Chondrocyte (in vitro differentiated cells): ENCODE measurements around the gene IFT122. TPM values are rescaled to one million over a fixed set of nuclear protein-coding genes. Genes with fewer than 3 reads are reported as not detected.
A peak's percentile ranks its signal among the peaks of the same experiment; 100 is the strongest.
"Not testable (repeated sequence)": the region's sequence is repeated elsewhere in the genome, so short reads cannot be mapped to it uniquely, and the experiment has no call there.

Experiments used
- DNase-seq: peaks from one replicate; pipeline ENCODE4 v3.0.0; 2021; ENCODE audit warnings: mixed read lengths, low spot score
- H3K27ac Mint-ChIP-seq: one replicate; pipeline ENCODE4 v1.8.0; 2021; ENCODE audit warnings: mild to moderate bottlenecking, moderate library complexity, mixed read lengths; ENCODE audit not compliant: unreplicated experiment
- H3K27me3 Mint-ChIP-seq: 2 replicates; pipeline ENCODE4 v1.8.0; 2021; ENCODE audit warnings: low read depth, mixed read lengths
- H3K36me3 Mint-ChIP-seq: 2 replicates; pipeline ENCODE4 v1.8.0; 2021; ENCODE audit warnings: low read depth, mixed read lengths
- H3K4me1 Mint-ChIP-seq: 2 replicates; pipeline ENCODE4 v1.8.0; 2021; ENCODE audit warnings: low read depth, mild to moderate bottlenecking, mixed read lengths
- H3K4me3 Mint-ChIP-seq: one replicate; pipeline ENCODE4 v1.8.0; 2021; ENCODE audit warnings: mild to moderate bottlenecking, moderate library complexity, mixed read lengths; ENCODE audit not compliant: unreplicated experiment
- H3K9me3 Mint-ChIP-seq: 2 replicates; pipeline ENCODE4 v1.8.0; 2021; ENCODE audit warnings: low read depth, mixed read lengths
- CTCF ChIP-seq: fragments of 200-600 bp; sonication (generic); IDR thresholded peaks from 2 replicates; pipeline ENCODE4 v1.5.0; 2021; ENCODE audit warnings: antibody characterized with exemption, mild to moderate bottlenecking, moderate library complexity
- total RNA-seq: library from RNA; stranded (reverse); gene quantifications from 3 replicates; pipeline ENCODE4 v1.2.1, GENCODE V29; 2021

Gene IFT122
- total RNA-seq, 1 donor from 2014 or later: 16.2 TPM

DNA sequence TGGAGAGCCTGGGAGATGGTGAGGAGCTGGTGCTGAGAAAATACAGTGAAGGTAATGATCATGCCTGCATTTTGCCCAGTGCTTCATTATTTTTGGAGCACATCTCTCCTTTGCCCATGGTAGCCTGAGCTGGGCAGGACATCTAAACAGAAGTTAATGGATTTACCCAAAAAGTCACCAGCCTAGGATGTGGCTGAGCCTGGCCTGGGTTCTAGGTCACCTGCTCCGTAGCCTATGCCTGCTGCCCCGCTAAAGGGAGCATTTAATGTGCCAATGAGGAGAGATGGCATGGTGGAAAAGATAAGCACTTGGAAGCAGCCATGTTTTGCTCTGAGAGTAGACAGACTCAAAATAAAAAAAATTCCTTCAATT lies 46.6 kb downstream of the IFT122 start:
- peaks cover 8% of the 10 kb centered on the region for H3K36me3 Mint-ChIP-seq
- H3K27ac Mint-ChIP-seq: peak overlapping the region; percentile 85
- no peak overlapping the region for H3K4me3 Mint-ChIP-seq
- peaks cover 34% of the 10 kb centered on the region for H3K4me1 Mint-ChIP-seq
- H3K9me3 Mint-ChIP-seq: no peaks in the 10 kb centered on the region
- no peak for DNase-seq
- H3K27me3 Mint-ChIP-seq: no peaks in the 10 kb centered on the region
- TF ChIP-seq CTCF: no peak

- no peak for TF ChIP-seq CTCF
- H3K4me1 Mint-ChIP-seq: peaks cover 36% of the 10 kb centered on the region
- H3K36me3 Mint-ChIP-seq: peaks cover 8% of the 10 kb centered on the region
- peak overlapping the region; percentile 51 for H3K27ac Mint-ChIP-seq
- H3K27me3 Mint-ChIP-seq: no peaks in the 10 kb centered on the region
- no peak for DNase-seq
- H3K4me3 Mint-ChIP-seq: no peak overlapping the region
- H3K9me3 Mint-ChIP-seq: no peaks in the 10 kb centered on the region
Measured at GRCh38 chr3:129487183-129487867, 47.3 kb downstream of the IFT122 start.

DNA sequence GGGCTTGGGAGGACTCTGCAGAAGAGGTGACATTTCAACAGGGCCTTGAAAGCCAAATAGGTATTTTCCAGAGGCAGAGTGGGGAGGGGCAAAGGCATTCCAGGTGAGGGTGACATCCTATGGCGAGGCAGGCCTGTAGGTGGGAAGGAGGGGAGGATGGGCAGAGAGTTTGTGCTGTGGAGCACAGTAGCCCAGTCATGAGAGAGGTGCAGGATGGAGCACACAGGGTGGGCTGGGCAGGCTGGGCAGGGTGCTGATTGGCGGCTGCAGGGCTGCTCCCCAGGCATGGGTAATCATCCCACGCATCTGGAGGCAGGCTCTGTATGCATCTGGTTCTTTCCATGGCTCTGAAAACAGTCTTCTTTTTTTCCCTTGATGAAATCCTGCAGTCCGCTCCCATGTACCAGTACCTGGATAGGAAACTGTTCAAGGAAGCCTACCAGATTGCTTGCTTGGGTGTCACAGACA lies 47.9 kb downstream of the IFT122 start:
- peaks cover 36% of the 10 kb centered on the region for H3K4me1 Mint-ChIP-seq
- not testable (repeated sequence) for DNase-seq, H3K9me3 Mint-ChIP-seq, H3K36me3 Mint-ChIP-seq, H3K27me3 Mint-ChIP-seq, H3K4me3 Mint-ChIP-seq
- peak overlapping the region; percentile 51 for H3K27ac Mint-ChIP-seq

GRCh38 chr3:129489258-129489657 lies 49.2 kb downstream of the IFT122 start:
- DNase-seq, H3K4me3 Mint-ChIP-seq, H3K27me3 Mint-ChIP-seq, H3K9me3 Mint-ChIP-seq, H3K36me3 Mint-ChIP-seq: not testable (repeated sequence)
- Mint-ChIP-seq H3K4me1 (peaks cover 37% of the 10 kb centered on the region), H3K27ac (peak overlapping the region; percentile 3)

DNA sequence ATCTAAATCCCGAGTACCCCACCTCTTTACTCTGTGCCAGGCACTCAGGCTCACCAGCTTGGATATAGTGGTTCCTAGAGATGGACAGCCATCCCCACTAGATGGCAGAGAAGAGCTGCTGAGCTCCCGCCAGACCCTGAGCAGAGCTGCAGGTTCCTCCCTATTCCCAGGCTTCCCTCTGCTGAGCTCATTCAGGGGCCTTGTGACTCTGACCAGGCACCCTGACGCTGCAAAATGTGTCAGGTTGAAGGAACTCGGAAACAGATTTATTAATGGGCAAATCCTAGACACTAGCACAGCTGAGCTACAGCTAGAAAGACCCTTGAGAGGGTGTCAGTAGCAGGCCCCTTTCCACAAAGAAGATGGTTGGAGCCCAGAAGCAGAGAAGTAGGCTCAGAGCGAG lies 50.2 kb downstream of the IFT122 start:
- Mint-ChIP-seq H3K4me1 (peaks cover 45% of the 10 kb centered on the region), H3K27ac (peak overlapping the region; percentile 96), H3K27me3 (no peaks in the 10 kb centered on the region), H3K9me3 (no peaks in the 10 kb centered on the region), H3K36me3 (peaks cover 7% of the 10 kb centered on the region), H3K4me3 (no peak overlapping the region)
- TF ChIP-seq CTCF: peak; percentile 97
- DNase-seq: no peak

DNA sequence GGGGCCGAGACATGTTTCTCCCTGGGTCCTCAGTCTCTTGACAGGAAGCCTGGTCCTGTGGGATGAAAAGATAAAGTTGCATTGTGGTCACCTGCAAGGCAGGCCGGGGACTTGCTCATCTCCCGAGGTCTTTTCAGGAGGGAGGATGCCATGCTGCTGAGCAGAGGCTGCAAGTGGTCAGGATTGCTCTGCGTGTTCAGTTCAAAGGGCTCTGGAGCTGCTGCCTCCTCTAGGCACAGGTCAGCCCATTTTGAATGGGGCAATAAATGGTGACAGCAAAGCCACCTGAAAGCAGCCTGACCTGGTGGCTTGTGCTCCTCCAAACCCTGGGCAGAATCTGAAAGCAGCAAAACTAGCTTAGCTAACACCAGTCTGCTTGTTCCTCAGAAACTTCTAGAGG lies 51.1 kb downstream of the IFT122 start:
- Mint-ChIP-seq H3K27ac (peak overlapping the region; percentile 96), H3K4me1 (peaks cover 41% of the 10 kb centered on the region)
- not testable (repeated sequence) for DNase-seq, H3K9me3 Mint-ChIP-seq, H3K4me3 Mint-ChIP-seq, H3K36me3 Mint-ChIP-seq, H3K27me3 Mint-ChIP-seq

GRCh38 chr3:129491794-129492193 lies 51.8 kb downstream of the IFT122 start:
- Mint-ChIP-seq H3K27ac (peak overlapping the region; percentile 77), H3K4me3 (no peak overlapping the region), H3K36me3 (peaks cover 8% of the 10 kb centered on the region), H3K27me3 (no peaks in the 10 kb centered on the region), H3K4me1 (peaks cover 33% of the 10 kb centered on the region), H3K9me3 (no peaks in the 10 kb centered on the region)
- DNase-seq: no peak
- TF ChIP-seq CTCF: no peak
